ENCODE data around the gene SNAPC3.
A peak's percentile ranks its signal among the peaks of the same experiment; 100 is the strongest.
"Not testable (repeated sequence)": the region's sequence is repeated elsewhere in the genome, so short reads cannot be mapped to it uniquely, and the experiment has no call there.

The SNAPC3 gene

GRCh38 chr9:15422372-15423230, at the start of gene SNAPC3:
TSS of gene SNAPC3 (plus strand) at chr9:15422876. CDS start at chr9:15422880, 4 bp downstream.
- DNase-seq: peak; percentile 95

GRCh38 chr9:15373881-15374280, 48.8 kb upstream of the SNAPC3 start:
- no peak for DNase-seq

- no peak for DNase-seq
These were observed 48.4 kb upstream of the SNAPC3 start for GRCh38 chr9:15374310-15374709.

GRCh38 chr9:15374825-15375224, 47.9 kb upstream of the SNAPC3 start:
- DNase-seq: no peak

GRCh38 chr9:15377625-15378540, 44.8 kb upstream of the SNAPC3 start:
- DNase-seq: no peak

- not testable (repeated sequence) for DNase-seq
These were observed 43.4 kb upstream of the SNAPC3 start for GRCh38 chr9:15379317-15379716.

GRCh38 chr9:15379888-15380287, 42.8 kb upstream of the SNAPC3 start:
- DNase-seq: not testable (repeated sequence)

GRCh38 chr9:15381491-15381890, 41.2 kb upstream of the SNAPC3 start:
- no peak for DNase-seq

- DNase-seq: no peak
These were observed 36.2 kb upstream of the SNAPC3 start for GRCh38 chr9:15386465-15386864.

- DNase-seq: no peak
These were observed 33.5 kb upstream of the SNAPC3 start for GRCh38 chr9:15389173-15389572.

GRCh38 chr9:15389631-15390030, 33.0 kb upstream of the SNAPC3 start:
- no peak for DNase-seq

- no peak for DNase-seq
These were observed 32.5 kb upstream of the SNAPC3 start for GRCh38 chr9:15390201-15390600.

GRCh38 chr9:15392363-15392762, 30.3 kb upstream of the SNAPC3 start:
- no peak for DNase-seq

GRCh38 chr9:15400281-15400941, 22.3 kb upstream of the SNAPC3 start:
- DNase-seq: no peak

GRCh38 chr9:15401266-15401665, 21.4 kb upstream of the SNAPC3 start:
- no peak for DNase-seq

GRCh38 chr9:15403155-15403554, 19.5 kb upstream of the SNAPC3 start:
- peak; percentile 28 for DNase-seq

GRCh38 chr9:15404171-15404570, 18.5 kb upstream of the SNAPC3 start:
- no peak for DNase-seq

GRCh38 chr9:15416880-15417279, 5.8 kb upstream of the SNAPC3 start:
- peak; percentile 63 for DNase-seq

- DNase-seq: no peak
These were observed 5.0 kb upstream of the SNAPC3 start for GRCh38 chr9:15417626-15418025.

GRCh38 chr9:15420796-15421195, 1.9 kb upstream of the SNAPC3 start:
- no peak for DNase-seq

- no peak for DNase-seq
These were observed 1.1 kb upstream of the SNAPC3 start for GRCh38 chr9:15421532-15421931.

- DNase-seq: no peak
These were observed 695 bp upstream of the SNAPC3 start for GRCh38 chr9:15421990-15422371.
